K562 (cell line): Measurements from ENCODE around the gene CHST13. TPM values are rescaled to one million over a fixed set of nuclear protein-coding genes. Genes with fewer than 3 reads are reported as not detected.

Experiments used
- ATAC-seq: fragments of 200-7000 bp; cut with Tn5 transposase; 3 replicates; pipeline ENCODE4 v1.9.1; 2020; ENCODE audit warnings: moderate library complexity
- BruUV-seq: library from RNA; stranded (reverse); fragments of 400-500 nt; replicated peaks from 2 replicates; lab custom pipeline; 2021; lab: Mats Ljungman, UMichigan
- CTCF ChIA-PET: fragments of 300-600 bp; formaldehyde crosslinking; extraction: SDS; loops from one replicate; lab custom pipeline; 2021; ENCODE audit warnings: low intra/inter-chr PET ratio; lab: Yijun Ruan, JAX
- POLR2A ChIA-PET: fragments of 300-600, 350-650 bp; sonication (Branson Sonifier 250); formaldehyde crosslinking; extraction: SDS; loops from one replicate; lab custom pipeline; 2021; ENCODE audit warnings: antibody characterized with exemption, inconsistent platforms; lab: Yijun Ruan, JAX
- DNase-seq, 4 experiments: peaks; one replicate each; pipeline versions ENCODE4 v3.0.0 to v3.0.0-alpha.2; 2011 to 2018; ENCODE audit warnings: low spot score in 3 of 4, mixed read lengths in 3 of 4; ENCODE audit errors: extremely low read depth in 1 of 4
- FAIRE-seq: peaks from 2 replicates; lab custom pipeline; 2011; peaks lifted over from hg19 to GRCh38; lab: Jason Lieb, UNC
- H2AFZ ChIP-seq: 2 replicates; pipeline ENCODE4 v1.6.0; 2011; ENCODE audit warnings: low read depth, low read length, control low read depth, inconsistent platforms
- H3K27ac ChIP-seq: fragments of 200-600 bp; 3 replicates; pipeline ENCODE4 v1.8.0; 2011; ENCODE audit warnings: low read depth, mild to moderate bottlenecking, control low read depth, inconsistent platforms, low read length, moderate library complexity, mixed read lengths; ENCODE audit errors: extremely low read depth
- H3K27me3 ChIP-seq, 2 experiments: fragments of 300-600 bp in 1 of 2; 2 replicates in 1 of 2; 3 replicates in 1 of 2; pipeline versions ENCODE4 v1.6.0 to v1.8.0; 2011; ENCODE audit warnings: inconsistent platforms in 2 of 2, low read length in 2 of 2, mild to moderate bottlenecking in 1 of 2, mixed read lengths in 1 of 2, moderate library complexity in 1 of 2; ENCODE audit not compliant: control insufficient read depth in 2 of 2, insufficient read depth in 2 of 2
- H3K36me3 ChIP-seq: fragments of 300-600 bp; 3 replicates; pipeline ENCODE4 v1.8.0; 2011; ENCODE audit warnings: mild to moderate bottlenecking, low read length, inconsistent platforms; ENCODE audit not compliant: control insufficient read depth, insufficient read depth
- H3K4me1 ChIP-seq, 2 experiments: fragments of 200-600 bp in 1 of 2; replicated peaks in 1 of 2; 2 replicates in 1 of 2; 3 replicates in 1 of 2; pipeline versions ENCODE4 v1.5.1 to v1.8.0; 2011; ENCODE audit warnings: inconsistent platforms in 2 of 2, low read length in 2 of 2, mild to moderate bottlenecking in 1 of 2, mixed read lengths in 1 of 2, moderate library complexity in 1 of 2; ENCODE audit not compliant: control insufficient read depth in 2 of 2, insufficient read depth in 2 of 2
- H3K4me2 ChIP-seq: 2 replicates; pipeline ENCODE4 v1.6.1; 2011; ENCODE audit warnings: low read length, control low read depth, inconsistent platforms, mixed read lengths; ENCODE audit not compliant: insufficient read depth
- H3K4me3 ChIP-seq: fragments of 200-600 bp; sonication (generic), shearing (Covaris generic); 2 replicates; pipeline ENCODE4 v1.5.1; 2016; ENCODE audit warnings: control low read depth, inconsistent platforms
- H3K79me2 ChIP-seq: fragments of 200-600 bp; 3 replicates; pipeline ENCODE4 v1.8.0; 2011; ENCODE audit warnings: low read length, inconsistent platforms; ENCODE audit not compliant: control insufficient read depth, insufficient read depth
- H3K9ac ChIP-seq, 2 experiments: 2 replicates each; pipeline versions ENCODE4 v1.6.0 to v1.6.1; 2011; ENCODE audit warnings: low read depth in 2 of 2, low read length in 2 of 2, control low read depth in 1 of 2, inconsistent platforms in 1 of 2, mild to moderate bottlenecking in 1 of 2, mixed read lengths in 1 of 2; ENCODE audit not compliant: insufficient read depth in 1 of 2
- H3K9me1 ChIP-seq: one replicate; pipeline ENCODE4 v1.6.0; 2011; ENCODE audit warnings: inconsistent platforms, mild to moderate bottlenecking, low read length, moderate library complexity; ENCODE audit not compliant: control insufficient read depth, insufficient read depth
- H3K9me3 ChIP-seq: replicated peaks from 2 replicates; pipeline ENCODE4 v1.5.1; 2011; ENCODE audit warnings: low read depth, low read length, inconsistent platforms; ENCODE audit not compliant: control insufficient read depth, insufficient read depth
- H4K20me1 ChIP-seq: replicated peaks from 2 replicates; pipeline ENCODE4 v1.6.1; 2011; ENCODE audit warnings: low read length, inconsistent platforms, mixed read lengths; ENCODE audit not compliant: control insufficient read depth, insufficient read depth
- BCLAF1 ChIP-seq, 2 experiments: fragments of 450-650 bp in 1 of 2; IDR thresholded peaks; 2 replicates each; pipeline ENCODE4 v1.6.1; 2011 to 2017; ENCODE audit warnings: low read depth in 2 of 2, antibody characterized with exemption in 1 of 2, borderline replicate concordance in 1 of 2, low read length in 1 of 2, mild to moderate bottlenecking in 1 of 2, mixed read lengths in 1 of 2; ENCODE audit not compliant: control insufficient read depth in 1 of 2
- BRF1 ChIP-seq: IDR thresholded peaks from 3 replicates; pipeline ENCODE4 v1.6.1; 2011; ENCODE audit warnings: borderline replicate concordance, mild to moderate bottlenecking; ENCODE audit not compliant: insufficient read length; ENCODE audit errors: extremely low read depth
- CBX1 ChIP-seq: sonication (generic); IDR thresholded peaks from 2 replicates; pipeline ENCODE4 v1.6.1; 2016; ENCODE audit warnings: antibody characterized with exemption, low read depth, mild to moderate bottlenecking
- EHMT2 ChIP-seq: fragments of 450-650 bp; IDR thresholded peaks from 2 replicates; pipeline ENCODE4 v1.6.1; 2018; ENCODE audit warnings: antibody characterized with exemption
- HDAC8 ChIP-seq: fragments of 450-650 bp; IDR thresholded peaks from 2 replicates; pipeline ENCODE4 v1.6.1; 2016; ENCODE audit warnings: mild to moderate bottlenecking, missing genetic modification characterization, moderate library complexity, missing compliant biosample characterization
- LCOR ChIP-seq: sonication (generic); formaldehyde crosslinking; IDR thresholded peaks from 2 replicates; pipeline ENCODE4 v1.8.0; 2022; ENCODE audit warnings: mild to moderate bottlenecking, missing genetic modification reagents
- MEF2A ChIP-seq: IDR thresholded peaks from 2 replicates; pipeline ENCODE4 v1.6.1; 2011; ENCODE audit warnings: low read depth, mild to moderate bottlenecking, low read length, moderate library complexity; ENCODE audit not compliant: control insufficient read depth
- NELFE ChIP-seq: IDR thresholded peaks from 2 replicates; pipeline ENCODE4 v1.6.1; 2011; ENCODE audit warnings: mild to moderate bottlenecking; ENCODE audit not compliant: insufficient read depth, insufficient read length
- NFATC3 ChIP-seq: fragments of 450-650 bp; IDR thresholded peaks from 2 replicates; pipeline ENCODE4 v1.6.1; 2017; ENCODE audit warnings: mild to moderate bottlenecking
- NR2C2 ChIP-seq, 2 experiments: fragments of 200-800 bp in 1 of 2; sonication (Bioruptor generic) in 1 of 2; sonication (generic) in 1 of 2; formaldehyde crosslinking in 1 of 2; IDR thresholded peaks; 2 replicates each; pipeline versions ENCODE4 v1.6.1 to v1.8.0; 2016 to 2022; ENCODE audit warnings: mild to moderate bottlenecking in 1 of 2, missing compliant biosample characterization in 1 of 2, missing genetic modification characterization in 1 of 2, missing genetic modification reagents in 1 of 2
- NRF1 ChIP-seq, 2 experiments: fragments of 450-650 bp; IDR thresholded peaks in 1 of 2; conservative IDR thresholded peaks in 1 of 2; 2 replicates each; pipeline ENCODE4 v1.6.1; 2014; ENCODE audit warnings: mild to moderate bottlenecking in 2 of 2
- NUFIP1 ChIP-seq: fragments of 450-650 bp; IDR thresholded peaks from 2 replicates; pipeline ENCODE4 v1.6.1; 2018; ENCODE audit not compliant: partially characterized antibody
- SAP30 ChIP-seq: fragments of 200-600 bp; sonication (generic); IDR thresholded peaks from 2 replicates; pipeline ENCODE4 v1.6.1; 2012; ENCODE audit warnings: borderline replicate concordance, low read depth, mild to moderate bottlenecking, moderate library complexity, low read length, control low read depth, inconsistent platforms; ENCODE audit not compliant: insufficient read depth, poor library complexity, severe bottlenecking
- ZNF274 ChIP-seq: IDR thresholded peaks from 2 replicates; pipeline ENCODE4 v1.6.1; 2011; ENCODE audit warnings: low read depth, mild to moderate bottlenecking, low read length, moderate library complexity, borderline replicate concordance
- ZNF583 ChIP-seq: fragments of 250-450 bp; sonication (Bioruptor Pico); IDR thresholded peaks from 2 replicates; pipeline ENCODE4 v1.4.0; 2020
- ZNF76 ChIP-seq: fragments of 250-450 bp; sonication (Bioruptor Pico); IDR thresholded peaks from 2 replicates; pipeline ENCODE4 v1.4.0; 2020; ENCODE audit warnings: mild to moderate bottlenecking, moderate library complexity, borderline replicate concordance
- ZNF778 ChIP-seq: fragments of 450-650 bp; formaldehyde crosslinking; IDR thresholded peaks from 2 replicates; pipeline ENCODE4 v1.4.0; 2020; ENCODE audit warnings: mild to moderate bottlenecking, moderate library complexity
- WGBS: fragments of 100-300 bp; shearing (Covaris generic); methylation state at CpG from one replicate; pipeline ENCODE4 v1.1.6; 2016; ENCODE audit warnings: low coverage, mixed read lengths; ENCODE audit not compliant: insufficient coverage; ENCODE audit errors: missing lambda C conversion rate; 5-methylcytosine and 5-hydroxymethylcytosine counted together
- in situ Hi-C: fragments of 300-500 bp; cut with MboI; formaldehyde crosslinking; loops from 4 replicates; pipeline ENCODE4 v1.15.0; 2018; ENCODE audit warnings: inconsistent platforms, mixed read lengths
- intact Hi-C: fragments of 100-400 bp; cut with micrococcal nuclease; formaldehyde crosslinking; loops from 2 replicates; pipeline ENCODE4 v1.14.2; 2022
- polyA plus RNA-seq, 8 experiments: library from polyadenylated mRNA; depleted of rRNA in 4 of 8; stranded (reverse) in 5 of 8; unstranded in 3 of 8; fragments of >200 nt; fragmentation: Nextera tagmentation in 2 of 8; fragmentation: Illumina TruSeq in 1 of 8; extraction: Ambion mirVana in 2 of 8; extraction: Trizol in 1 of 8; gene quantifications; 2 replicates each; pipeline versions ENCODE4 v1.2.1 to v1.2.3, GENCODE V29; 2011 to 2014; ENCODE audit warnings: inconsistent platforms in 1 of 8, missing spikeins in 1 of 8
- total RNA-seq, 7 experiments: library from RNA; depleted of rRNA in 6 of 7; stranded (reverse); fragments of >200 nt in 6 of 7; fragmentation: Illumina TruSeq in 2 of 7; extraction: Trizol in 2 of 7; gene quantifications; 2 replicates each; pipeline versions ENCODE4 v1.2.1 to v1.2.3, GENCODE V29; 2011 to 2021; ENCODE audit warnings: low replicate concordance in 1 of 7
- TF ChIP-seq, protein P1 (sequence below): fragments of 250-450 bp; sonication (Bioruptor Pico); IDR thresholded peaks from 2 replicates; pipeline ENCODE4 v1.5.0; 2021

Gene CHST13
- total and polyA plus RNA-seq, 9 of the 15 experiments (the other 6 are each of a cell fraction or from before 2014, with no cell fraction given) = not detected

GRCh38 chr3:126525091-126525852 lies 1.3 kb downstream of the CHST13 start:
- 3% methylated on average over 7 of the region's 12 CpGs for WGBS
- CTCF ChIA-PET = interaction anchor here (0.6 kb wide), 1 partner anchor 15 kb away, joined by 3 read pairs; no protein-coding TSS in a partner anchor
- Histone ChIP-seq H3K4me2 (no peak overlapping the region), H3K36me3 (no peaks in the 10 kb centered on the region), H3K79me2 (no peaks in the 10 kb centered on the region), H3K4me1 (peaks cover 0 to 12% of the 10 kb centered on the region in 2 experiments; a peak in 2 of 5 replicates), H3K9me3 (no peaks in the 10 kb centered on the region), H3K9ac (no peak overlapping the region), H3K27me3 (peaks cover 0 to 4% of the 10 kb centered on the region in 2 experiments; a peak in 1 of 5 replicates), H3K9me1 (no peaks in the 10 kb centered on the region), H4K20me1 (peaks cover 3% of the 10 kb centered on the region; the same call in 1 of the 2 replicates), H3K27ac (no peak overlapping the region), H3K4me3 (no peak overlapping the region), H2AFZ (no peak overlapping the region)
- in situ Hi-C loops (no loop called here), intact Hi-C loops (loop anchor here (10.0 kb wide), 2 partner anchors 140 to 220 kb away; no protein-coding TSS in a partner anchor)
- BruUV-seq = no TSS peak
- ATAC-seq (no peak), FAIRE-seq (no peak), DNase-seq (no peak)
- POLR2A ChIA-PET = no interaction called here
- TF ChIP-seq, protein P1, sequence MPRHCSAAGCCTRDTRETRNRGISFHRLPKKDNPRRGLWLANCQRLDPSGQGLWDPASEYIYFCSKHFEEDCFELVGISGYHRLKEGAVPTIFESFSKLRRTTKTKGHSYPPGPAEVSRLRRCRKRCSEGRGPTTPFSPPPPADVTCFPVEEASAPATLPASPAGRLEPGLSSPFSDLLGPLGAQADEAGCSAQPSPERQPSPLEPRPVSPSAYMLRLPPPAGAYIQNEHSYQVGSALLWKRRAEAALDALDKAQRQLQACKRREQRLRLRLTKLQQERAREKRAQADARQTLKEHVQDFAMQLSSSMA (CRISPR knock-in tag) = no peak
- TF ChIP-seq ZNF274 (no peak), NRF1 (conservative IDR thresholded peaks at IDR 0.05 in 1 of 2, IDR thresholded peaks at IDR 0.05 in 1 of 2) (no peak), SAP30 (no peak), NELFE (no peak), BRF1 (no peak), ZNF778 (CRISPR knock-in tag) (no peak), CBX1 (no peak), NFATC3 (no peak), BCLAF1 (IDR thresholded peaks at IDR 0.05; ENCODE audit: borderline replicate concordance in 1 of 2, control insufficient read depth in 1 of 2, low read depth in 2 of 2, low read length in 1 of 2) (no peak), HDAC8 (tag) (no peak), MEF2A (no peak), ZNF583 (CRISPR knock-in tag) (no peak), NR2C2 (CRISPR knock-in tag; IDR thresholded peaks at IDR 0.05) (no peak), NR2C2 (tag; IDR thresholded peaks at IDR 0.05) (no peak), LCOR (no peak), ZNF76 (CRISPR knock-in tag) (no peak), NUFIP1 (no peak), EHMT2 (no peak)
